ENCODE results near the gene TOM1L2. TPM values are rescaled to one million over a fixed set of nuclear protein-coding genes. Genes with fewer than 3 reads are reported as not detected.

The TOM1L2 gene
- total RNA-seq, 1 experiment from 2014 or later, result 24.1 TPM

DNA sequence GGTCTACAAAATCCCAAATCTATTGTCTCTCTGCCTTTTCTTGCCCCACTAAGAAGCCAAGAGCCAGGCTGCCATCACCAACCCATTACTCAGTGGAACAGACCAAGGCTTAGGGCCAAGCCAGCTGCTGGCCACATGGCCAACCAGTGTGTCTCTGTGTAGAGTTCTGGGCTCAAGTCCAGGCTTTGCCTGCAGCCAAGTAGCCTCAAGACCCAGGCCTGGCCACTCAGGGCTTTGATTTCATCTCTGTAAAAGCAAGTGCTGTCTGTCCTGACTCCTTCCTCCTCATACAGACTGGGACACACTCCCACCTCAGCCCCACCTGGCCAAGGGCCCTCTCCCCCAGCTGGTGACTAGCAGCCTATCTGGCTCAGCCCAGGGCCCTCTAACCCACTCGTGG, 150.0 kb downstream of the TOM1L2 start:
- Histone ChIP-seq H4K20me1 (ENCODE audit: insufficient read depth) (no peaks in the 10 kb centered on the region; the same call in 1 of the 2 replicates), H3K4me2 (ENCODE audit: low read length) (peak overlapping the region; percentile 75), H3K9me2 (ENCODE audit: insufficient read depth) (no peaks in the 10 kb centered on the region), H3K9ac (ENCODE audit: low read length) (peak overlapping the region; percentile 59), H3K4me3 (replicated peaks in 1 of 2; ENCODE audit: low read depth in 1 of 2, low read length in 2 of 2) (peak overlapping the region; percentile 55 to 57; a peak in 3 of 4 replicates), H3K9me3 (ENCODE audit: control insufficient read depth in 1 of 2, insufficient read depth in 1 of 2, low read depth in 1 of 2, low read length in 2 of 2) (no peaks in the 10 kb centered on the region), H3K36me3 (ENCODE audit: control insufficient read depth in 1 of 2, insufficient read depth in 2 of 2, low read length in 2 of 2) (peaks cover 16 to 41% of the 10 kb centered on the region in 2 experiments), H3K27me3 (ENCODE audit: insufficient read depth, low read length) (no peaks in the 10 kb centered on the region), H3K79me2 (ENCODE audit: insufficient read depth, low read length) (peaks cover 94% of the 10 kb centered on the region), H3K4me1 (ENCODE audit: control insufficient read depth in 1 of 2, insufficient read depth in 2 of 2, low read length in 2 of 2) (peaks cover 86 to 90% of the 10 kb centered on the region in 2 experiments), H2AFZ (ENCODE audit: low read depth, low read length, poor library complexity, severe bottlenecking) (no peak overlapping the region), H3K27ac (ENCODE audit: low read depth, low read length) (peak overlapping the region; percentile 83)
- POLR2A ChIA-PET, result interaction anchor here (3.1 kb wide), 1 partner anchor 14 kb away, joined by 13 read pairs; the partner anchor contains the start of gene SREBF1
- CTCF ChIA-PET, result no interaction called here
- no TSS peak for BruUV-seq (replicated peaks)
- no peak for DNase-seq (ENCODE audit: low read depth, low spot score)
- no peak for ATAC-seq
- TF ChIP-seq, protein P1, sequence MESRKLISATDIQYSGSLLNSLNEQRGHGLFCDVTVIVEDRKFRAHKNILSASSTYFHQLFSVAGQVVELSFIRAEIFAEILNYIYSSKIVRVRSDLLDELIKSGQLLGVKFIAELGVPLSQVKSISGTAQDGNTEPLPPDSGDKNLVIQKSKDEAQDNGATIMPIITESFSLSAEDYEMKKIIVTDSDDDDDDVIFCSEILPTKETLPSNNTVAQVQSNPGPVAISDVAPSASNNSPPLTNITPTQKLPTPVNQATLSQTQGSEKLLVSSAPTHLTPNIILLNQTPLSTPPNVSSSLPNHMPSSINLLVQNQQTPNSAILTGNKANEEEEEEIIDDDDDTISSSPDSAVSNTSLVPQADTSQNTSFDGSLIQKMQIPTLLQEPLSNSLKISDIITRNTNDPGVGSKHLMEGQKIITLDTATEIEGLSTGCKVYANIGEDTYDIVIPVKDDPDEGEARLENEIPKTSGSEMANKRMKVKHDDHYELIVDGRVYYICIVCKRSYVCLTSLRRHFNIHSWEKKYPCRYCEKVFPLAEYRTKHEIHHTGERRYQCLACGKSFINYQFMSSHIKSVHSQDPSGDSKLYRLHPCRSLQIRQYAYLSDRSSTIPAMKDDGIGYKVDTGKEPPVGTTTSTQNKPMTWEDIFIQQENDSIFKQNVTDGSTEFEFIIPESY (IDR thresholded peaks at IDR 0.05; ENCODE audit: extremely low read depth, insufficient replicate concordance, low read length), result no peak
- 0 out of 2 replicates have a peak, but pooled peaks have one; percentile 14 for TF ChIP-seq POLR2AphosphoS5 (IDR thresholded peaks at IDR 0.05; ENCODE audit: low read depth, low read length)
- intact Hi-C loops (cut with micrococcal nuclease), result no loop called here
- RAD21 ChIA-PET (ENCODE audit: low non-redundant PET in 1 of 2, low total read pairs in 2 of 2, uncharacterized antibody in 2 of 2, unreplicated experiment in 2 of 2), result no interaction called here

GRCh38 chr17:17820463-17821158, 151.6 kb downstream of the TOM1L2 start:
- H3K36me3 ChIP-seq (ENCODE audit: control insufficient read depth in 1 of 2, insufficient read depth in 2 of 2, low read length in 2 of 2), result peaks cover 24 to 54% of the 10 kb centered on the region in 2 experiments
- H2AFZ ChIP-seq (ENCODE audit: low read depth, low read length, poor library complexity, severe bottlenecking), result no peak overlapping the region
- ChIA-PET RAD21 (ENCODE audit: low non-redundant PET in 1 of 2, low total read pairs in 2 of 2, uncharacterized antibody in 2 of 2, unreplicated experiment in 2 of 2) (no interaction called here), CTCF (interaction anchor here (0.8 to 1.9 kb wide), 3 partner anchors 9 to 16 kb away, joined by 3 to 4 read pairs (median 3); partner anchors contain the start of gene SREBF1), POLR2A (interaction anchor here (0.8 to 3.1 kb wide), 3 partner anchors 9 to 17 kb away, joined by 3 to 13 read pairs (median 3); partner anchors contain the start of gene SREBF1)
- H3K9me2 ChIP-seq (ENCODE audit: insufficient read depth), result no peaks in the 10 kb centered on the region
- H3K9ac ChIP-seq (ENCODE audit: low read length), result peak overlapping the region; percentile 59; the same call in 1 of the 2 replicates
- no TSS peak for BruUV-seq (replicated peaks)
- H3K79me2 ChIP-seq (ENCODE audit: insufficient read depth, low read length), result peaks cover 79% of the 10 kb centered on the region
- TF ChIP-seq EZH2 (IDR thresholded peaks at IDR 0.05) (no peak), POLR2AphosphoS5 (IDR thresholded peaks at IDR 0.05; ENCODE audit: low read depth, low read length) (peak; percentile 23; the same call in 1 of the 2 replicates)
- H3K9me3 ChIP-seq (ENCODE audit: control insufficient read depth in 1 of 2, insufficient read depth in 1 of 2, low read depth in 1 of 2, low read length in 2 of 2), result no peaks in the 10 kb centered on the region
- DNase-seq (ENCODE audit: low read depth, low spot score) (no peak), ATAC-seq (no peak)
- no peak overlapping the region for H3K4me3 ChIP-seq (replicated peaks in 1 of 2; ENCODE audit: low read depth in 1 of 2, low read length in 2 of 2)
- intact Hi-C loops (cut with micrococcal nuclease), result no loop called here
- peak overlapping the region; percentile 83 for H3K27ac ChIP-seq (ENCODE audit: low read depth, low read length)
- peaks cover 70 to 74% of the 10 kb centered on the region in 2 experiments for H3K4me1 ChIP-seq (ENCODE audit: control insufficient read depth in 1 of 2, insufficient read depth in 2 of 2, low read length in 2 of 2)
- H3K27me3 ChIP-seq (ENCODE audit: insufficient read depth, low read length), result no peaks in the 10 kb centered on the region
- peak overlapping the region; percentile 75 for H3K4me2 ChIP-seq (ENCODE audit: low read length)
- no peaks in the 10 kb centered on the region; the same call in 1 of the 2 replicates for H4K20me1 ChIP-seq (ENCODE audit: insufficient read depth)
